Measurements from ENCODE around the gene ZBTB25. TPM values are rescaled to one million over a fixed set of nuclear protein-coding genes. Genes with fewer than 3 reads are reported as not detected.

ZBTB25 gene
- total and polyA plus RNA-seq, 7 experiments from 2014 or later: 30.5 to 88.0 (median 48.4) TPM

- H3K9me3 Mint-ChIP-seq: no peaks in the 10 kb centered on the region
- CTCF ChIA-PET: interaction anchor here (0.6 to 5.5 kb wide), 21 partner anchors 8 to 208 kb away, joined by 3 to 40 read pairs (median 5); partner anchors contain the start of gene AKAP5
- peaks cover 0 to 15% (median 0%) of the 10 kb centered on the region in 5 donors for H3K36me3 Mint-ChIP-seq
- H3K4me1 ChIP-seq (ENCODE audit: control insufficient read depth in 2 of 2, insufficient read depth in 2 of 2, low read length in 2 of 2): peaks cover 60 to 61% of the 10 kb centered on the region in 2 donors
- H3K27me3 Mint-ChIP-seq: no peaks in the 10 kb centered on the region
- H3K4me3 ChIP-seq (ENCODE audit: low read length): no peak overlapping the region
- no peaks in the 10 kb centered on the region for H3K9me3 ChIP-seq (ENCODE audit: control insufficient read depth in 2 of 3, low read length in 3 of 3)
- H3K27ac ChIP-seq (ENCODE audit: low read depth, low read length): peak overlapping the region; percentile 57
- H3K27me3 ChIP-seq (ENCODE audit: control insufficient read depth in 2 of 2, insufficient read depth in 2 of 2, low read length in 2 of 2): no peaks in the 10 kb centered on the region
- ATAC-seq (peak; percentile 87), DNase-seq (peak in 8 of 9 donors; percentile 50 to 73 (median 68))
- H3K27ac Mint-ChIP-seq: peak overlapping the region; percentile 64 to 99 (median 91)
- POLR2A ChIA-PET: interaction anchor here (0.5 to 4.3 kb wide), 12 partner anchors 9 to 167 kb away, joined by 3 to 37 read pairs (median 4); partner anchors contain the start of genes AKAP5 and HSPA2
- intact Hi-C loops (cut with micrococcal nuclease): loop anchor here (1.0 to 2.0 kb wide), 8 partner anchors 8 to 167 kb away; partner anchors contain the start of genes AKAP5 (in 2 of the 2) and ZBTB25 (in 2 of the 2)
- H3K36me3 ChIP-seq (ENCODE audit: control insufficient read depth in 2 of 3, insufficient read depth in 3 of 3, low read length in 3 of 3): no peaks in the 10 kb centered on the region
- peak overlapping the region; percentile 18 to 92 (median 65) for H3K4me3 Mint-ChIP-seq
- H3K4me1 Mint-ChIP-seq: peaks cover 60 to 96% (median 90%) of the 10 kb centered on the region in 7 donors
Observed at GRCh38 chr14:64510825-64511671, 7.4 kb upstream of the ZBTB25 start.

- H3K27ac Mint-ChIP-seq: peak overlapping the region; percentile 28 to 99 (median 83)
- no peaks in the 10 kb centered on the region for H3K27me3 Mint-ChIP-seq
Observed at GRCh38 chr14:64509036-64509435, 5.4 kb upstream of the ZBTB25 start.

GRCh38 chr14:64508215-64508776 lies 4.7 kb upstream of the ZBTB25 start:
- H3K9me3 Mint-ChIP-seq: peaks cover 0 to 6% (median 0%) of the 10 kb centered on the region in 11 donors
- peaks cover 0 to 26% (median 0%) of the 10 kb centered on the region in 5 donors for H3K36me3 Mint-ChIP-seq
- DNase-seq (no peak), ATAC-seq (no peak)
- Histone ChIP-seq H3K9me3 (ENCODE audit: control insufficient read depth in 2 of 3, low read length in 3 of 3) (no peaks in the 10 kb centered on the region), H3K27ac (ENCODE audit: low read depth, low read length) (peak overlapping the region; percentile 99), H3K4me1 (ENCODE audit: control insufficient read depth in 2 of 2, insufficient read depth in 2 of 2, low read length in 2 of 2) (peaks cover 46 to 56% of the 10 kb centered on the region in 2 donors), H3K27me3 (ENCODE audit: control insufficient read depth in 2 of 2, insufficient read depth in 2 of 2, low read length in 2 of 2) (no peaks in the 10 kb centered on the region), H3K36me3 (ENCODE audit: control insufficient read depth in 2 of 3, insufficient read depth in 3 of 3, low read length in 3 of 3) (peaks cover 0 to 2% (median 0%) of the 10 kb centered on the region in 3 experiments), H3K4me3 (ENCODE audit: low read length) (no peak overlapping the region)
- POLR2A ChIA-PET: interaction anchor here (0.7 to 2.6 kb wide), 5 partner anchors 11 to 78 kb away, joined by 3 to 14 read pairs (median 3); no protein-coding TSS in a partner anchor
- H3K27me3 Mint-ChIP-seq: peaks cover 0 to 3% (median 0%) of the 10 kb centered on the region in 5 donors
- intact Hi-C loops (cut with micrococcal nuclease): no loop called here
- peak overlapping the region in 8 of 10 donors; percentile 17 to 100 (median 88) for H3K4me3 Mint-ChIP-seq
- H3K27ac Mint-ChIP-seq: peak overlapping the region; percentile 71 to 100 (median 97)
- peaks cover 61 to 82% (median 75%) of the 10 kb centered on the region in 7 donors for H3K4me1 Mint-ChIP-seq
- CTCF ChIA-PET: interaction anchor here (1.5 to 5.5 kb wide), 5 partner anchors 10 to 164 kb away, joined by 3 to 40 read pairs (median 17); no protein-coding TSS in a partner anchor

More at GRCh38 chr14:64509036-64509435, 5.4 kb upstream of the ZBTB25 start:
- Mint-ChIP-seq H3K9me3 (peaks cover 0 to 6% (median 0%) of the 10 kb centered on the region in 11 donors), H3K4me1 (peaks cover 67 to 89% (median 83%) of the 10 kb centered on the region in 7 donors), H3K4me3 (peak overlapping the region in 9 of 10 donors; percentile 25 to 100 (median 61)), H3K36me3 (peaks cover 0 to 24% (median 0%) of the 10 kb centered on the region in 5 donors)
- CTCF ChIA-PET: interaction anchor here (0.6 to 5.5 kb wide), 8 partner anchors 11 to 585 kb away, joined by 3 to 40 read pairs (median 6); no protein-coding TSS in a partner anchor
- Histone ChIP-seq H3K4me3 (ENCODE audit: low read length) (no peak overlapping the region), H3K36me3 (ENCODE audit: control insufficient read depth in 2 of 3, insufficient read depth in 3 of 3, low read length in 3 of 3) (no peaks in the 10 kb centered on the region), H3K27ac (ENCODE audit: low read depth, low read length) (peak overlapping the region; percentile 1), H3K4me1 (ENCODE audit: control insufficient read depth in 2 of 2, insufficient read depth in 2 of 2, low read length in 2 of 2) (peaks cover 47 to 56% of the 10 kb centered on the region in 2 donors), H3K9me3 (ENCODE audit: control insufficient read depth in 2 of 3, low read length in 3 of 3) (no peaks in the 10 kb centered on the region), H3K27me3 (ENCODE audit: control insufficient read depth in 2 of 2, insufficient read depth in 2 of 2, low read length in 2 of 2) (no peaks in the 10 kb centered on the region)
- ATAC-seq (no peak), DNase-seq (no peak)
- POLR2A ChIA-PET: interaction anchor here (0.6 to 2.6 kb wide), 7 partner anchors 12 to 565 kb away, joined by 3 to 14 read pairs (median 3); no protein-coding TSS in a partner anchor
- intact Hi-C loops (cut with micrococcal nuclease): no loop called here

- H3K4me3 Mint-ChIP-seq: peak overlapping the region; percentile 66 to 100 (median 92)
- H3K36me3 Mint-ChIP-seq: peaks cover 0 to 29% (median 0%) of the 10 kb centered on the region in 5 donors
- peaks cover 0 to 3% (median 0%) of the 10 kb centered on the region in 5 donors for H3K27me3 Mint-ChIP-seq
- intact Hi-C loops (cut with micrococcal nuclease): no loop called here
- Histone ChIP-seq H3K4me3 (ENCODE audit: low read length) (peak overlapping the region; percentile 88), H3K36me3 (ENCODE audit: control insufficient read depth in 2 of 3, insufficient read depth in 3 of 3, low read length in 3 of 3) (peaks cover 0 to 8% (median 0%) of the 10 kb centered on the region in 3 experiments), H3K27ac (ENCODE audit: low read depth, low read length) (peak overlapping the region; percentile 99), H3K9me3 (ENCODE audit: control insufficient read depth in 2 of 3, low read length in 3 of 3) (no peaks in the 10 kb centered on the region), H3K27me3 (ENCODE audit: control insufficient read depth in 2 of 2, insufficient read depth in 2 of 2, low read length in 2 of 2) (no peaks in the 10 kb centered on the region), H3K4me1 (ENCODE audit: control insufficient read depth in 2 of 2, insufficient read depth in 2 of 2, low read length in 2 of 2) (peaks cover 41 to 49% of the 10 kb centered on the region in 2 donors)
- ChIA-PET CTCF (interaction anchor here (0.8 to 5.5 kb wide), 4 partner anchors 11 to 164 kb away, joined by 4 to 40 read pairs (median 25); no protein-coding TSS in a partner anchor), POLR2A (interaction anchor here (0.6 to 2.6 kb wide), 5 partner anchors 10 to 41 kb away, joined by 3 to 14 read pairs (median 3); no protein-coding TSS in a partner anchor)
- ATAC-seq (no peak), DNase-seq (no peak)
- peak overlapping the region; percentile 66 to 100 (median 97) for H3K27ac Mint-ChIP-seq
- peaks cover 0 to 6% (median 0%) of the 10 kb centered on the region in 11 donors for H3K9me3 Mint-ChIP-seq
- H3K4me1 Mint-ChIP-seq: peaks cover 60 to 75% (median 68%) of the 10 kb centered on the region in 7 donors
Observed at GRCh38 chr14:64507376-64508156, 3.9 kb upstream of the ZBTB25 start.

GRCh38 chr14:64506721-64507120 lies 3.1 kb upstream of the ZBTB25 start:
- Mint-ChIP-seq H3K27ac (peak overlapping the region; percentile 59 to 100 (median 97)), H3K27me3 (peaks cover 0 to 3% (median 0%) of the 10 kb centered on the region in 5 donors), H3K9me3 (peaks cover 0 to 6% (median 0%) of the 10 kb centered on the region in 11 donors), H3K4me1 (peaks cover 60 to 76% (median 66%) of the 10 kb centered on the region in 7 donors), H3K36me3 (peaks cover 0 to 35% (median 0%) of the 10 kb centered on the region in 5 donors), H3K4me3 (peak overlapping the region; percentile 88 to 100 (median 92))
- Histone ChIP-seq H3K27ac (ENCODE audit: low read depth, low read length) (peak overlapping the region; percentile 99), H3K4me1 (ENCODE audit: control insufficient read depth in 2 of 2, insufficient read depth in 2 of 2, low read length in 2 of 2) (peaks cover 38 to 53% of the 10 kb centered on the region in 2 donors), H3K27me3 (ENCODE audit: control insufficient read depth in 2 of 2, insufficient read depth in 2 of 2, low read length in 2 of 2) (no peaks in the 10 kb centered on the region), H3K36me3 (ENCODE audit: control insufficient read depth in 2 of 3, insufficient read depth in 3 of 3, low read length in 3 of 3) (peaks cover 0 to 8% (median 0%) of the 10 kb centered on the region in 3 experiments), H3K9me3 (ENCODE audit: control insufficient read depth in 2 of 3, low read length in 3 of 3) (no peaks in the 10 kb centered on the region), H3K4me3 (ENCODE audit: low read length) (peak overlapping the region; percentile 88)
- ATAC-seq: no peak
- ChIA-PET POLR2A (interaction anchor here (0.6 to 2.9 kb wide), 4 partner anchors 9 to 43 kb away, joined by 3 to 17 read pairs (median 8); no protein-coding TSS in a partner anchor), CTCF (interaction anchor here (0.8 kb wide), 1 partner anchor 10 kb away, joined by 4 read pairs; no protein-coding TSS in a partner anchor)
- DNase-seq: no peak
- intact Hi-C loops (cut with micrococcal nuclease): no loop called here

Data from naive thymus-derived CD4-positive, alpha-beta T cell (primary cell).